HepG2 (cell line): ENCODE measurements around the gene NUDT21. TPM values are rescaled to one million over a fixed set of nuclear protein-coding genes. Genes with fewer than 3 reads are reported as not detected.
A peak's percentile ranks its signal among the peaks of the same experiment; 100 is the strongest.

Experiments used
- ARID2 ChIP-seq: sonication (generic); formaldehyde crosslinking; IDR thresholded peaks from 2 replicates; pipeline ENCODE4 v1.8.1; 2022; ENCODE audit warnings: mild to moderate bottlenecking, missing genetic modification reagents, borderline replicate concordance
- ARNTL ChIP-seq: sonication (generic); formaldehyde crosslinking; IDR thresholded peaks from 2 replicates; pipeline ENCODE4 v1.4.0; 2020; ENCODE audit warnings: mild to moderate bottlenecking, missing genetic modification reagents
- ATF7-NPFF ChIP-seq: sonication (generic); formaldehyde crosslinking; IDR thresholded peaks from 2 replicates; pipeline ENCODE4 v1.8.1; 2023; ENCODE audit warnings: mild to moderate bottlenecking, low read depth, missing genetic modification reagents, moderate library complexity
- CEBPG ChIP-seq: IDR thresholded peaks from 2 replicates; pipeline ENCODE4 v1.6.1; 2016
- EZH2 ChIP-seq: conservative IDR thresholded peaks from 2 replicates; pipeline ENCODE4 v1.6.1; 2012; ENCODE audit warnings: mild to moderate bottlenecking, low read depth, low read length, moderate library complexity
- FOXA1 ChIP-seq, 2 experiments: fragments of 450-650 bp in 1 of 2; sonication (generic) in 1 of 2; formaldehyde crosslinking in 1 of 2; IDR thresholded peaks; 2 replicates each; pipeline versions ENCODE4 v1.4.0 to v1.6.1; 2016 to 2020; ENCODE audit warnings: missing genetic modification reagents in 1 of 2
- GATAD2A ChIP-seq: IDR thresholded peaks from 2 replicates; pipeline ENCODE4 v1.6.1; 2016
- GFI1 ChIP-seq: sonication (generic); formaldehyde crosslinking; IDR thresholded peaks from 2 replicates; pipeline ENCODE4 v1.5.0; 2020; ENCODE audit warnings: missing genetic modification reagents, mild to moderate bottlenecking, borderline replicate concordance
- HES4 ChIP-seq: sonication (generic); formaldehyde crosslinking; IDR thresholded peaks from 2 replicates; pipeline ENCODE4 v1.9.0; 2021; ENCODE audit warnings: mild to moderate bottlenecking, missing genetic modification reagents, borderline replicate concordance
- HOXA9 ChIP-seq: sonication (generic); formaldehyde crosslinking; IDR thresholded peaks from 2 replicates; pipeline ENCODE4 v1.8.1; 2022; ENCODE audit warnings: missing genetic modification reagents, mild to moderate bottlenecking, moderate library complexity, borderline replicate concordance
- IRF2 ChIP-seq: IDR thresholded peaks from 2 replicates; pipeline ENCODE4 v1.6.1; 2018; ENCODE audit warnings: missing genetic modification reagents, missing compliant biosample characterization
- JUNB ChIP-seq: sonication (generic); formaldehyde crosslinking; IDR thresholded peaks from 2 replicates; pipeline ENCODE4 v1.8.0; 2022; ENCODE audit warnings: missing genetic modification reagents, mild to moderate bottlenecking, borderline replicate concordance
- MIER3 ChIP-seq: IDR thresholded peaks from 2 replicates; pipeline ENCODE4 v1.6.1; 2016; ENCODE audit warnings: missing compliant biosample characterization, borderline replicate concordance
- NCOA5 ChIP-seq: sonication (generic); formaldehyde crosslinking; IDR thresholded peaks from 2 replicates; pipeline ENCODE4 v1.4.0; 2020; ENCODE audit warnings: missing genetic modification reagents
- NFKBIZ ChIP-seq: IDR thresholded peaks from 2 replicates; pipeline ENCODE4 v1.6.1; 2018; ENCODE audit warnings: missing genetic modification reagents, missing compliant biosample characterization
- NPAS2 ChIP-seq: sonication (generic); formaldehyde crosslinking; IDR thresholded peaks from 2 replicates; pipeline ENCODE4 v1.8.0; 2022; ENCODE audit warnings: mild to moderate bottlenecking, missing genetic modification reagents, borderline replicate concordance
- POGK ChIP-seq: sonication (generic); formaldehyde crosslinking; conservative IDR thresholded peaks from 2 replicates; pipeline ENCODE4 v1.8.0; 2022; ENCODE audit warnings: mild to moderate bottlenecking, moderate library complexity, missing genetic modification reagents
- RBFOX2 ChIP-seq: fragments of 200-400 bp; formaldehyde crosslinking; IDR thresholded peaks from 2 replicates; pipeline ENCODE4 v1.6.1; 2017; ENCODE audit warnings: low read depth, mild to moderate bottlenecking, low read length
- RFX1 ChIP-seq: fragments of 450-650 bp; IDR thresholded peaks from 2 replicates; pipeline ENCODE4 v1.6.1; 2017
- SATB2 ChIP-seq: sonication (generic); formaldehyde crosslinking; IDR thresholded peaks from 2 replicates; pipeline ENCODE4 v1.5.0; 2020; ENCODE audit warnings: missing genetic modification reagents
- TBP ChIP-seq: sonication (generic); formaldehyde crosslinking; IDR thresholded peaks from 2 replicates; pipeline ENCODE4 v1.5.0; 2020; ENCODE audit warnings: missing genetic modification reagents
- U2AF1 ChIP-seq: fragments of 200-400 bp; formaldehyde crosslinking; optimal IDR thresholded peaks from 2 replicates; pipeline ENCODE3; 2017; ENCODE audit warnings: mild to moderate bottlenecking, low read depth, low read length
- ZBTB8A ChIP-seq: sonication (generic); formaldehyde crosslinking; IDR thresholded peaks from 2 replicates; pipeline ENCODE4 v1.4.0; 2020; ENCODE audit warnings: mild to moderate bottlenecking, low read depth, missing genetic modification reagents, borderline replicate concordance
- ZKSCAN8 ChIP-seq: IDR thresholded peaks from 2 replicates; pipeline ENCODE4 v1.6.1; 2016; ENCODE audit warnings: borderline replicate concordance, missing genetic modification reagents, missing compliant biosample characterization
- ZNF460 ChIP-seq: sonication (generic); formaldehyde crosslinking; IDR thresholded peaks from 2 replicates; pipeline ENCODE4 v1.5.1; 2020; ENCODE audit warnings: missing genetic modification reagents, mild to moderate bottlenecking, borderline replicate concordance
- ZNF547 ChIP-seq: sonication (generic); formaldehyde crosslinking; IDR thresholded peaks from 2 replicates; pipeline ENCODE4 v1.5.1; 2020; ENCODE audit warnings: mild to moderate bottlenecking, missing genetic modification reagents
- ZNF746 ChIP-seq: sonication (generic); formaldehyde crosslinking; IDR thresholded peaks from 2 replicates; pipeline ENCODE4 v1.8.0; 2022; ENCODE audit warnings: mild to moderate bottlenecking, missing genetic modification reagents
- ZNF75D ChIP-seq: sonication (generic); formaldehyde crosslinking; IDR thresholded peaks from 2 replicates; pipeline ENCODE4 v1.8.1; 2023; ENCODE audit warnings: missing genetic modification reagents, mild to moderate bottlenecking, borderline replicate concordance
- ZSCAN31 ChIP-seq: sonication (generic); formaldehyde crosslinking; IDR thresholded peaks from 2 replicates; pipeline ENCODE4 v1.5.0; 2020; ENCODE audit warnings: low read depth, mild to moderate bottlenecking, missing genetic modification reagents
- polyA plus RNA-seq, 8 experiments: library from polyadenylated mRNA; depleted of rRNA in 3 of 8; stranded (reverse) in 7 of 8; unstranded in 1 of 8; fragments of >200 nt; fragmentation: Illumina TruSeq in 4 of 8; extraction: Trizol in 4 of 8; gene quantifications; 2 replicates each; pipeline versions ENCODE4 v1.2.1 to v1.2.3, GENCODE V29; 2011 to 2016; ENCODE audit warnings: low read depth in 4 of 8, missing spikeins in 1 of 8, mixed read lengths in 1 of 8; ENCODE audit not compliant: insufficient read depth in 1 of 8
- total RNA-seq, 5 experiments: library from RNA; depleted of rRNA; stranded (reverse); fragments of >200 nt; fragmentation: Illumina TruSeq; extraction: Trizol; gene quantifications; 2 replicates each; pipeline ENCODE4 v1.2.3, GENCODE V29; 2016; ENCODE audit warnings: low read depth in 1 of 5
- TF ChIP-seq, protein P1 (sequence below): sonication (generic); formaldehyde crosslinking; IDR thresholded peaks from 2 replicates; pipeline ENCODE4 v1.4.0; 2020; ENCODE audit warnings: mild to moderate bottlenecking, low read depth, missing genetic modification reagents

The NUDT21 gene
- total and polyA plus RNA-seq, 2 of the 13 experiments (the other 11 are each of a cell fraction or from before 2014, with no cell fraction given): 177 to 210 TPM

- TF ChIP-seq ZNF75D (CRISPR knock-in tag) (no peak), EZH2 (no peak), ZKSCAN8 (CRISPR knock-in tag) (0 out of 2 replicates have a peak, but pooled peaks have one; percentile 27), ZNF746 (CRISPR knock-in tag) (peak; percentile 53; the same call in 1 of the 2 replicates), NCOA5 (CRISPR knock-in tag) (no peak), FOXA1 (IDR thresholded peaks at IDR 0.05) (no peak), FOXA1 (CRISPR knock-in tag; IDR thresholded peaks at IDR 0.05) (peak; percentile 38; the same call in 1 of the 2 replicates), NPAS2 (CRISPR knock-in tag) (no peak), JUNB (CRISPR knock-in tag) (no peak), GATAD2A (CRISPR knock-in tag) (no peak), ZNF460 (CRISPR knock-in tag) (no peak), ARID2 (0 out of 2 replicates have a peak, but pooled peaks have one; percentile 31), ZBTB8A (CRISPR knock-in tag) (no peak), RBFOX2 (no peak), POGK (CRISPR knock-in tag) (no peak), CEBPG (CRISPR knock-in tag) (peak; percentile 64; the same call in 1 of the 2 replicates), RFX1 (no peak), ARNTL (CRISPR knock-in tag) (no peak), TBP (CRISPR knock-in tag) (no peak), NFKBIZ (CRISPR knock-in tag) (peak; percentile 37; the same call in 1 of the 2 replicates), GFI1 (peak; percentile 51; the same call in 1 of the 2 replicates), ZNF547 (CRISPR knock-in tag) (0 out of 2 replicates have a peak, but pooled peaks have one; percentile 6), HOXA9 (CRISPR knock-in tag) (no peak), ATF7-NPFF (CRISPR knock-in tag) (no peak), ZSCAN31 (CRISPR knock-in tag) (no peak; the same call in 1 of the 2 replicates), HES4 (CRISPR knock-in tag) (no peak), MIER3 (no peak; the same call in 1 of the 2 replicates), SATB2 (CRISPR knock-in tag) (no peak), U2AF1 (peak; percentile 0), IRF2 (CRISPR knock-in tag) (no peak; the same call in 1 of the 2 replicates)
- TF ChIP-seq, protein P1, sequence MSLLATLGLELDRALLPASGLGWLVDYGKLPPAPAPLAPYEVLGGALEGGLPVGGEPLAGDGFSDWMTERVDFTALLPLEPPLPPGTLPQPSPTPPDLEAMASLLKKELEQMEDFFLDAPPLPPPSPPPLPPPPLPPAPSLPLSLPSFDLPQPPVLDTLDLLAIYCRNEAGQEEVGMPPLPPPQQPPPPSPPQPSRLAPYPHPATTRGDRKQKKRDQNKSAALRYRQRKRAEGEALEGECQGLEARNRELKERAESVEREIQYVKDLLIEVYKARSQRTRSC: no peak
Observed at GRCh38 chr16:56451753-56452689, 889 bp upstream of the NUDT21 start (continued).
